PC-3 (cell line): ENCODE data around the gene IFTAP. TPM values are rescaled to one million over a fixed set of nuclear protein-coding genes. Genes with fewer than 3 reads are reported as not detected.

Source experiments
- ATAC-seq: fragments of 200-7000 bp; cut with Tn5 transposase; 2 replicates; pipeline ENCODE4 v1.9.1; 2020; ENCODE audit warnings: mild to moderate bottlenecking, moderate library complexity
- BruUV-seq: library from RNA; stranded (reverse); fragments of 400-500 nt; replicated peaks from 2 replicates; lab custom pipeline; 2021; lab: Mats Ljungman, UMichigan
- CTCF ChIA-PET: fragments of 300-600 bp; sonication (Branson Sonifier 250); formaldehyde crosslinking; loops from one replicate; lab custom pipeline; 2022; ENCODE audit warnings: antibody characterized with exemption; lab: Charles Lee
- POLR2A ChIA-PET: fragments of 300-600 bp; sonication (Branson Sonifier 250); formaldehyde crosslinking; loops from one replicate; lab custom pipeline; 2022; ENCODE audit warnings: antibody characterized with exemption; ENCODE audit not compliant: unreplicated experiment; lab: Charles Lee
- DNase-seq: peaks from one replicate; pipeline ENCODE4 v3.0.0-alpha.2; 2015
- H2AFZ ChIP-seq: fragments of 300-600 bp; sonication (generic); 2 replicates; pipeline ENCODE4 v1.6.0; 2016; ENCODE audit warnings: antibody characterized with exemption, low read length
- H3F3A ChIP-seq: fragments of 300-600 bp; sonication (generic); one replicate; pipeline ENCODE4 v1.6.0; 2017; ENCODE audit warnings: antibody characterized with exemption, low read length, control low read depth, mild to moderate bottlenecking; ENCODE audit not compliant: unreplicated experiment
- H3K27ac ChIP-seq: fragments of 300-600 bp; sonication (generic); 2 replicates; pipeline ENCODE4 v1.5.1; 2016; ENCODE audit warnings: mild to moderate bottlenecking, low read length
- H3K27me3 ChIP-seq: fragments of 300-600 bp; sonication (generic); 2 replicates; pipeline ENCODE4 v1.6.1; 2016; ENCODE audit warnings: low read length, mixed read lengths
- H3K36me3 ChIP-seq: fragments of 300-600 bp; sonication (generic); 2 replicates; pipeline ENCODE4 v1.6.1; 2016; ENCODE audit warnings: low read depth, mixed run types, low read length, mixed read lengths
- H3K4me1 ChIP-seq: fragments of 300-600 bp; sonication (generic); 2 replicates; pipeline ENCODE4 v1.5.1; 2016; ENCODE audit warnings: low read length; ENCODE audit not compliant: insufficient read depth
- H3K4me2 ChIP-seq: fragments of 300-600 bp; sonication (generic); 2 replicates; pipeline ENCODE4 v1.6.0; 2016; ENCODE audit warnings: low read length
- H3K4me3 ChIP-seq: fragments of 300-600 bp; sonication (generic); 2 replicates; pipeline ENCODE4 v1.5.1; 2016; ENCODE audit warnings: mild to moderate bottlenecking, low read length, mixed read lengths
- H3K79me2 ChIP-seq: fragments of 300-600 bp; sonication (generic); 2 replicates; pipeline ENCODE4 v1.6.1; 2017; ENCODE audit warnings: low read length, mixed read lengths
- H3K9ac ChIP-seq: fragments of 300-600 bp; sonication (generic); 2 replicates; pipeline ENCODE4 v1.6.0; 2016; ENCODE audit warnings: mild to moderate bottlenecking, low read length
- H3K9me2 ChIP-seq: fragments of 300-600 bp; sonication (generic); replicated peaks from 2 replicates; pipeline ENCODE4 v1.6.1; 2016; ENCODE audit warnings: mixed run types, low read length, mixed read lengths
- H3K9me3 ChIP-seq: fragments of 300-600 bp; sonication (generic); 2 replicates; pipeline ENCODE4 v1.6.1; 2016; ENCODE audit warnings: low read length, mixed read lengths
- H4K20me1 ChIP-seq: fragments of 300-600 bp; sonication (generic); 2 replicates; pipeline ENCODE4 v1.6.1; 2016; ENCODE audit warnings: low read length, mixed read lengths
- EZH2 ChIP-seq: fragments of 300-600 bp; sonication (generic); IDR thresholded peaks from one replicate; pipeline ENCODE4 v1.6.1; 2017; ENCODE audit warnings: antibody characterized with exemption, mild to moderate bottlenecking, low read length; ENCODE audit not compliant: unreplicated experiment
- EZH2phosphoT487 ChIP-seq: fragments of 300-600 bp; sonication (generic); IDR thresholded peaks from 2 replicates; pipeline ENCODE4 v1.6.1; 2018; ENCODE audit warnings: mild to moderate bottlenecking, antibody characterized with exemption, low read length, borderline replicate concordance
- intact Hi-C: fragments of 100-400 bp; cut with micrococcal nuclease; formaldehyde crosslinking; loops from 2 replicates; pipeline ENCODE4 v1.9.0; 2023
- total RNA-seq: library from RNA; depleted of rRNA; stranded (reverse); fragments of >200 nt; gene quantifications from 2 replicates; pipeline ENCODE4 v1.2.3, GENCODE V29; 2014
- TF ChIP-seq, protein P1 (sequence below): fragments of 300-600 bp; sonication (generic); conservative IDR thresholded peaks from 2 replicates; pipeline ENCODE4 v1.5.1; 2017; ENCODE audit warnings: antibody characterized with exemption, low read depth, mild to moderate bottlenecking, low read length

IFTAP gene
- total RNA-seq, 1 experiment from 2014 or later, result 17.6 TPM

- H3K27ac ChIP-seq, result no peak overlapping the region
- CTCF ChIA-PET, result no interaction called here
Observed at GRCh38 chr11:36557991-36558390, 36.3 kb upstream of the IFTAP start.

DNA sequence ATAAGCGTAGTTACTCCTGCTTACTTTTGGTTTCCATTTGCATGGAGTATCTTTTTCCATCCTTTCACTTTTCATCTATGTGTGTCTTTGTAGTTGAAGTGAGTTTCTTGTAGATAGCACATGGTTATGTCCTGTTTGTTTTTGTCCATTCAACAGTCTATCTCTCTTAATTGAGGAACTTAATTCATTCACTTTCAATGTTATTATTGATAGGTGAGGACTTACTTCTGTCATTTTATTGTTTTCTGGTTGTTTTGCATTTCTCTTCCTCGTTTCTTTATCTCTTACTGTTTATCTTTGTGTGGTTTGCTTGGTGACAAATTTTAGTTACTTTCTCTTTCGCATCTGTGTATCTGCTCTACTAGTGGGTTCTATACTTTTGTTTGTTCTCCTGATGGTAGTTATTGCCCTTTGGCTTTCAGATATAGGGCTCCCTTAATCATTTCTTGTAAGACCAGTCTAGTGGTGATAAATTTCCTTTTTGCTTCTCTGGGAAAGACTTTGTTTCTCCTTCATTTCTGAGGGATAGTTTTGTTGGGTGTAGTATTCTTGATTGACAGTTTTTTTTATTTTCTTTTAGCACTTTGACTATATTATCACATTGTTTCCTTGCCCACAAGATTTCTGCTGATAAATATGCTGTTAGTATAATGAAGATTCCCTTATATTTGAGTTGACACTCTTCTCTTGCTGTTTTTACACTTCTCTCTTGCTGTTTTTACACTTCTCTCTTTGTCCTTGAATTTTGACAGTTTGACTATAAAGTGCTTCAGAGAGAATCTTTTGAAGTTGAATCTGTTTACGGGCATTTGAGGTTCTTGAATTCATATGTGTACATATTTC is 35.5 kb upstream of the IFTAP start:
- no peak overlapping the region for H3K4me3 ChIP-seq

More at GRCh38 chr11:36557991-36558390, 36.3 kb upstream of the IFTAP start:
- H2AFZ ChIP-seq, result no peak overlapping the region
- no TSS peak for BruUV-seq
- no peak for TF ChIP-seq EZH2phosphoT487
- TF ChIP-seq EZH2, result no peak
- TF ChIP-seq, protein P1, sequence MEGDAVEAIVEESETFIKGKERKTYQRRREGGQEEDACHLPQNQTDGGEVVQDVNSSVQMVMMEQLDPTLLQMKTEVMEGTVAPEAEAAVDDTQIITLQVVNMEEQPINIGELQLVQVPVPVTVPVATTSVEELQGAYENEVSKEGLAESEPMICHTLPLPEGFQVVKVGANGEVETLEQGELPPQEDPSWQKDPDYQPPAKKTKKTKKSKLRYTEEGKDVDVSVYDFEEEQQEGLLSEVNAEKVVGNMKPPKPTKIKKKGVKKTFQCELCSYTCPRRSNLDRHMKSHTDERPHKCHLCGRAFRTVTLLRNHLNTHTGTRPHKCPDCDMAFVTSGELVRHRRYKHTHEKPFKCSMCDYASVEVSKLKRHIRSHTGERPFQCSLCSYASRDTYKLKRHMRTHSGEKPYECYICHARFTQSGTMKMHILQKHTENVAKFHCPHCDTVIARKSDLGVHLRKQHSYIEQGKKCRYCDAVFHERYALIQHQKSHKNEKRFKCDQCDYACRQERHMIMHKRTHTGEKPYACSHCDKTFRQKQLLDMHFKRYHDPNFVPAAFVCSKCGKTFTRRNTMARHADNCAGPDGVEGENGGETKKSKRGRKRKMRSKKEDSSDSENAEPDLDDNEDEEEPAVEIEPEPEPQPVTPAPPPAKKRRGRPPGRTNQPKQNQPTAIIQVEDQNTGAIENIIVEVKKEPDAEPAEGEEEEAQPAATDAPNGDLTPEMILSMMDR, result no peak
- no peaks in the 10 kb centered on the region for H3K36me3 ChIP-seq
- H3K9ac ChIP-seq, result no peak overlapping the region
- H4K20me1 ChIP-seq, result no peaks in the 10 kb centered on the region
- POLR2A ChIA-PET, result no interaction called here
- intact Hi-C loops, result no loop called here
- no peak for ATAC-seq
- DNase-seq, result no peak
- H3K4me1 ChIP-seq, result no peaks in the 10 kb centered on the region
- no peaks in the 10 kb centered on the region for H3K79me2 ChIP-seq
- no peak overlapping the region for H3K4me3 ChIP-seq
- H3K27me3 ChIP-seq, result peaks cover 32% of the 10 kb centered on the region
- H3K9me3 ChIP-seq, result no peaks in the 10 kb centered on the region
- no peaks in the 10 kb centered on the region for H3K9me2 ChIP-seq
- no peak overlapping the region for H3K4me2 ChIP-seq
- H3F3A ChIP-seq, result no peaks in the 10 kb centered on the region

More for the DNA sequence above, 35.5 kb upstream of the IFTAP start:
- intact Hi-C loops, result no loop called here
- no peaks in the 10 kb centered on the region for H3K79me2 ChIP-seq
- no peaks in the 10 kb centered on the region for H3K36me3 ChIP-seq
- TF ChIP-seq, protein P1, result no peak
- TF ChIP-seq EZH2phosphoT487 (no peak), EZH2 (no peak)
- no peaks in the 10 kb centered on the region for H3F3A ChIP-seq
- peaks cover 35% of the 10 kb centered on the region for H3K27me3 ChIP-seq
- no peak overlapping the region for H3K27ac ChIP-seq
- BruUV-seq, result no TSS peak
- no peaks in the 10 kb centered on the region for H3K9me2 ChIP-seq
- POLR2A ChIA-PET, result no interaction called here
- H3K9me3 ChIP-seq, result no peaks in the 10 kb centered on the region
- CTCF ChIA-PET, result no interaction called here
- no peak overlapping the region for H3K4me2 ChIP-seq
- ATAC-seq, result no peak
- H2AFZ ChIP-seq, result no peak overlapping the region
- no peak for DNase-seq
- H3K9ac ChIP-seq, result no peak overlapping the region
- no peaks in the 10 kb centered on the region for H4K20me1 ChIP-seq
- no peaks in the 10 kb centered on the region for H3K4me1 ChIP-seq
